Measurements from ENCODE around the gene GPBP1L1. TPM values are rescaled to one million over a fixed set of nuclear protein-coding genes. Genes with fewer than 3 reads are reported as not detected.

GPBP1L1 gene
- polyA plus RNA-seq, 1 experiment = 63.0 TPM

DNA sequence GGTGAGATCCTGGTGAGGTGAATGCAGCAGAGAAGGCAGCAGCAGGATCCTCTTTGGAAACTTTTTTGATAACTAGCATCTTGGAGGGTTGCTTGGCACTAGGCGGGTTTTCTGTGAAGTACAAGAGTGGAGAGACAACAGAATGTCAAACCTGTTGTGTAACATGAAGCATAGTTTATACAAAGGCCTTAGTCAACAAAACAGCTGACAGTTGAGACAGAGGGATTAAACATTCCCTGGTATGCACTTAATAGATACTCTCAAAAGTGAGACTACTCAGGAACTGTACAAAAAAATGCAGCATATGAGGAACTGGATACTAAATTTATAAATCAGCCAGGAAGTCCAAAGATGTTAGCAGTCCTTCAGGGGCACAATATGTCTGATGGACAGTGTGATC lies 46.0 kb downstream of the GPBP1L1 start:
- no peak for DNase-seq (ENCODE audit: low read depth, low spot score)
- TF ChIP-seq CTCF (IDR thresholded peaks at IDR 0.05; ENCODE audit: low read depth, low read length) = no peak
- H3K27me3 ChIP-seq (ENCODE audit: control insufficient read depth, insufficient read depth, low read length) = no peaks in the 10 kb centered on the region
- POLR2A ChIA-PET = interaction anchor here (0.6 kb wide), 2 partner anchors 775 to 1028 kb away, joined by 4 to 9 read pairs; no protein-coding TSS in a partner anchor
- CTCF ChIA-PET = interaction anchor here (0.6 kb wide), 1 partner anchor 11 kb away, joined by 3 read pairs; no protein-coding TSS in a partner anchor
- no peak overlapping the region for H3K4me3 ChIP-seq (ENCODE audit: low read depth, low read length)
- no peaks in the 10 kb centered on the region for H3K9me3 ChIP-seq (ENCODE audit: control insufficient read depth, insufficient read depth, low read length)
- H3K27ac ChIP-seq (ENCODE audit: low read depth, low read length) = no peak overlapping the region

GRCh38 chr1:45635211-45635610 lies 51.1 kb downstream of the GPBP1L1 start:
- H3K27ac ChIP-seq (ENCODE audit: low read depth, low read length) = no peak overlapping the region
- DNase-seq (ENCODE audit: low read depth, low spot score) = no peak
- H3K4me3 ChIP-seq (ENCODE audit: low read depth, low read length) = no peak overlapping the region
- CTCF ChIA-PET = no interaction called here
- no peaks in the 10 kb centered on the region for H3K9me3 ChIP-seq (ENCODE audit: control insufficient read depth, insufficient read depth, low read length)
- H3K27me3 ChIP-seq (ENCODE audit: control insufficient read depth, insufficient read depth, low read length) = no peaks in the 10 kb centered on the region
- no peak for TF ChIP-seq CTCF (IDR thresholded peaks at IDR 0.05; ENCODE audit: low read depth, low read length)
- POLR2A ChIA-PET = no interaction called here

- no peak for TF ChIP-seq CTCF (IDR thresholded peaks at IDR 0.05; ENCODE audit: low read depth, low read length)
- ChIA-PET POLR2A (interaction anchor here (0.9 kb wide), 1 partner anchor 10 kb away, joined by 3 read pairs; no protein-coding TSS in a partner anchor), CTCF (no interaction called here)
- no peak overlapping the region for H3K27ac ChIP-seq (ENCODE audit: low read depth, low read length)
- H3K27me3 ChIP-seq (ENCODE audit: control insufficient read depth, insufficient read depth, low read length) = no peaks in the 10 kb centered on the region
- H3K4me3 ChIP-seq (ENCODE audit: low read depth, low read length) = no peak overlapping the region
- DNase-seq (ENCODE audit: low read depth, low spot score) = no peak
- H3K9me3 ChIP-seq (ENCODE audit: control insufficient read depth, insufficient read depth, low read length) = no peaks in the 10 kb centered on the region
These were observed 55.9 kb downstream of the GPBP1L1 start for GRCh38 chr1:45630429-45630828.

DNA sequence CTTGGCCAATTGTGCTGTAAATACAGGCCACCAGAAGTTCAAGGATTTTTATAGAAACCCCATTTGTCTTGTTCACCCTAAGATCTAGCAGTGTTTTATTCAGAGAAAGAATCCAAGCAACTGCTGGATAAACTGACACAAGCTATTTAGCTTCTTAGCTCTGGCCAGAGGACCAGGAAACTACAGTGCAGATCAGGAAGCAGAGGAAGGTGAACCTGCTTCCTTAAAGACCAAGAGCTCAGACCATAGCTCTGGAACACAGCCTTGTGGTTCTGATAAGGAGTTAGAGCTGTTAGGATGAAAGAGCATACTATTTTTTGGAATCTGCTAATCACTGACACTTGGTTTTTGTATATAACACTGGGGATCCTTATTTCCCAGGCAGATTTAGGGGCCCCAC lies 57.3 kb downstream of the GPBP1L1 start:
- Histone ChIP-seq H3K4me3 (ENCODE audit: low read depth, low read length) (no peak overlapping the region), H3K27me3 (ENCODE audit: control insufficient read depth, insufficient read depth, low read length) (no peaks in the 10 kb centered on the region), H3K9me3 (ENCODE audit: control insufficient read depth, insufficient read depth, low read length) (no peaks in the 10 kb centered on the region), H3K27ac (ENCODE audit: low read depth, low read length) (no peak overlapping the region)
- TF ChIP-seq CTCF (IDR thresholded peaks at IDR 0.05; ENCODE audit: low read depth, low read length) = no peak
- no peak for DNase-seq (ENCODE audit: low read depth, low spot score)
- CTCF ChIA-PET = interaction anchor here (0.6 kb wide), 1 partner anchor 20 kb away, joined by 8 read pairs; no protein-coding TSS in a partner anchor
- POLR2A ChIA-PET = interaction anchor here (0.7 kb wide), 1 partner anchor 107 kb away, joined by 3 read pairs; the partner anchor contains the start of gene PRDX1

DNA sequence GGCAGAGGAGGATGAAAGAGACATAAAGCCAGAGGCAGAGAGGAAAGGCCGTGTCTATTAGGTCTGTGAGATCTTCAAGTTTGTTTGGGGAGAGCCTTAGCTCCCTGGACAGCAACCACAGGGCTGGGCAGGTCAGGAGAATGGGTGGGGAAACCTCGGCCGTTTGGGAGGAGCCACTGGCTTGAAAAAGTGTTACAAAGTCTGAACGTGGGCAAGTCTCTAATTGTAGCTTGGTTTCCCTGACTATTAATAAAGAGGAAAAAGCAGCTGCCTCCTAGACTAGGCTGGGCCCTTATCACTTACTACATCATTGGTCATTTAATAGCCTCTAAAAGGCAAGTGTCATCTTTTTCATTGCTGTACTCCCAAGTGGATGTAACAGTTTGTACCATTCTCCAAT lies 62.4 kb downstream of the GPBP1L1 start, which contains the start of gene CCDC17:
CCDC17 (minus strand) TSS at position 83 of the 400 bp plus-strand sequence. CDS start 145 bp downstream, outside the sequence.
- DNase-seq (ENCODE audit: low read depth, low spot score) = no peak

More for the DNA sequence above, 62.4 kb downstream of the GPBP1L1 start, which contains the start of gene CCDC17:
- Histone ChIP-seq H3K27ac (ENCODE audit: low read depth, low read length) (no peak within 1 kb of the TSS), H3K27me3 (ENCODE audit: control insufficient read depth, insufficient read depth, low read length) (no peaks in the 10 kb centered on the region), H3K4me3 (ENCODE audit: low read depth, low read length) (no peak within 1 kb of the TSS), H3K9me3 (ENCODE audit: control insufficient read depth, insufficient read depth, low read length) (peaks cover 6% of the 10 kb centered on the region; the same call in 1 of the 2 replicates)
- POLR2A ChIA-PET = no interaction called here
- TF ChIP-seq CTCF (IDR thresholded peaks at IDR 0.05; ENCODE audit: low read depth, low read length) = no peak
- CTCF ChIA-PET = no interaction called here
